Upper lobe of left lung (tissue), 6 donors: ENCODE data around the gene GJA3. TPM values are rescaled to one million over a fixed set of nuclear protein-coding genes. Genes with fewer than 3 reads are reported as not detected.

ENCODE experiments used
- ATAC-seq, 2 donors: fragments of 200-7000 bp; cut with Tn5 transposase; one replicate each; pipeline ENCODE4 v1.9.1; 2022; ENCODE audit warnings: mild to moderate bottlenecking in 2 of 2, moderate library complexity in 2 of 2; ENCODE audit not compliant: low FRiP score in 2 of 2
- DNase-seq, 2 donors: peaks; one replicate each; pipeline ENCODE4 v3.0.0-alpha.2; 2019 to 2020
- H3K27ac ChIP-seq, 4 donors: fragments of 200-600 bp; sonication (generic); one replicate each; pipeline ENCODE4 v1.5.1; 2016 to 2019
- H3K27me3 ChIP-seq, 4 donors: fragments of 200-600 bp; sonication (generic); one replicate each; pipeline ENCODE4 v1.5.1; 2017 to 2019
- H3K36me3 ChIP-seq, 4 donors: fragments of 200-600 bp; sonication (generic); one replicate each; pipeline ENCODE4 v1.5.1; 2016 to 2019
- H3K4me1 ChIP-seq, 4 donors: fragments of 200-600 bp; sonication (generic); one replicate each; pipeline ENCODE4 v1.5.1; 2018 to 2019
- H3K4me3 ChIP-seq, 4 donors: fragments of 200-600 bp; sonication (generic); one replicate each; pipeline ENCODE4 v1.5.1; 2017 to 2019; ENCODE audit warnings: mild to moderate bottlenecking in 2 of 4, moderate library complexity in 1 of 4
- H3K9me3 ChIP-seq, 4 donors: fragments of 200-600 bp; sonication (generic); one replicate each; pipeline ENCODE4 v1.5.1; 2018 to 2019
- EP300 ChIP-seq, 4 donors: sonication (generic); formaldehyde crosslinking; IDR thresholded peaks; one replicate each; pipeline ENCODE4 v1.5.1; 2017; ENCODE audit warnings: antibody characterized with exemption in 4 of 4, control low read depth in 2 of 4
- POLR2A ChIP-seq, 4 donors: fragments of 450-650 bp; IDR thresholded peaks; one replicate each; pipeline ENCODE4 v1.5.1; 2016 to 2017; ENCODE audit warnings: antibody characterized with exemption in 4 of 4, mild to moderate bottlenecking in 2 of 4
- POLR2AphosphoS5 ChIP-seq, 2 donors: sonication (generic); formaldehyde crosslinking; IDR thresholded peaks; one replicate each; pipeline ENCODE4 v1.5.1; 2017; ENCODE audit warnings: antibody characterized with exemption in 2 of 2
- WGBS, 2 donors: methylation state at CpG; one replicate each; pipeline ENCODE4 v1.1.5; 2017 to 2018; 5-methylcytosine and 5-hydroxymethylcytosine counted together
- total RNA-seq, 6 donors: library from RNA; depleted of rRNA in 4 of 6; stranded (reverse); fragments of >200 nt in 4 of 6; gene quantifications; one replicate each; pipeline versions ENCODE4 v1.1.0 to v1.2.1, GENCODE V29; 2016 to 2021
- TF ChIP-seq, protein P1 (sequence below), 6 experiments: fragments of 450-650 bp in 4 of 6; fragments of 200-600 bp in 2 of 6; sonication (generic) in 2 of 6; IDR thresholded peaks; one replicate each; pipeline ENCODE4 v1.5.1; 2016 to 2019; ENCODE audit warnings: antibody characterized with exemption in 6 of 6
- donor health status: DM: no; HTN: no; CAD: no; lungs with moderate emphysema.
- donor health status: DM: no; HTN: yes; CAD: no; lungs with severe emphysema.

Gene GJA3
- total RNA-seq, 6 donors from 2014 or later = 0.07 to 0.10 TPM; not detected in 4

DNA sequence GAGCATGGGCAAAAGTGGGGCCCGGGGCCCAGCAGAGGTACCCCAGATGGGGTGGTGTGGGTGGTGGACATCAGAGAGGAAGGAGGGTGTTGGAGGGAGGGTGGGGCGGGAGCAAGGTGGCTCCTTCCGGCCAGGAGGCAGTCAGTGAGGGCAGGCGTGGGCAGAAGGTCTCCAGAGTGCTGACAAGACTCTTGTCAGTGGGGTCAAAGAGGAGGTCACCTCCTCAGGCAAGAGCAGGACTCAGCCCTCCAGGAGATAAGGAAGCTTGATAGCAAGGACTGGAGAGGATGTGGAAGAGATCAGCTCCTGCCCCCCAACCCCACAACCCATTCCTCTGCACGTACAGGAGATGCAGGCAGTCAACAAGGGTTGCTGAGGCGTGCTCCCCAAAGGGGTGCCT is 9.8 kb downstream of the GJA3 start:
- Histone ChIP-seq H3K4me3 (no peak overlapping the region), H3K9me3 (no peaks in the 10 kb centered on the region), H3K27me3 (peaks cover 0 to under 1% (median 0%) of the 10 kb centered on the region in 4 donors), H3K4me1 (no peaks in the 10 kb centered on the region), H3K27ac (no peak overlapping the region), H3K36me3 (no peaks in the 10 kb centered on the region)
- WGBS, 2 donors = 66 to 69% methylated on average over 4 to 5 of the region's 6 CpGs
- TF ChIP-seq POLR2AphosphoS5 (IDR thresholded peaks at IDR 0.05) (no peak), POLR2A (IDR thresholded peaks at IDR 0.05) (no peak)
- DNase-seq (no peak), ATAC-seq (no peak)

DNA sequence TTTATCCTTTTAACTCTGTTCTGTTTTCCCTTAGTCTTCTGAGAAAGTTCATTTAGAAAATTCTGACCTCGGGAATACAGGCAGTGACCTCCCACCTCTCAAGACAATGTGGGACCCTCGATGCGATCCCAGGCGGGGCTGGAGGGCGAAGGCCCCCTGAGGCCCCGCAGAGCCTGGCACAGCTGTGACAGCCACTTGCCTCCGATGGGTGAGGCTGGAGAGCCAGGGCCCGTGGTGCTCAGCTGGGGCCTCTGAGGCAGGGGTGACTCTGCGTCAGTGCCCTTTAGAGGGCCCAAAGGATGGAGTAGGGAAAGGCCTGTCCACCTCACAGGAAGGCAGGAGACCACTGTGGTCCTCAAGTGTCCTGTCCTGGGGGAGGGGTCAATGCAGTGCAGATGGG is 10.3 kb downstream of the GJA3 start:
- no peaks in the 10 kb centered on the region for H3K27me3 ChIP-seq

DNA sequence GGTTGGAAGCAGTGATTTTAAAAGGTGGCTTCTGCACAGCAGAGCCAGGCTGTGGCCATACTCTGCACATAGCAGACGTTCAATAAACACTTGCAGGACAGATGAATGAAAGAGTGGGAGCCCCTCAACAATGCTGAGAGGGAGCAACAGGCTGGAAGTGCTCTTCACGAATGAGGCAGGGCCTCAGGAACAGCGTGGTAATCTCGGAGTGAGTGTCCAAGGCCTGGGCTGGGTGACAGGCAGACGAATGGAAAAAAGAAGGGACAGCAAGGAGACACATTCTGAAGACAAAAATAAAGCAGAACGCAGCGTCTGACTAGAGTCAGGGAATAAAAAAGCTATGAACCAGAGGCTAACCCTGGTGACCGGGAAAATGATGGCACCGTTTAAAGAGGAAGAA is 11.1 kb downstream of the GJA3 start:
- no peak overlapping the region for H3K4me3 ChIP-seq
- no peaks in the 10 kb centered on the region for H3K4me1 ChIP-seq
- H3K27me3 ChIP-seq = no peaks in the 10 kb centered on the region
- ATAC-seq (no peak), DNase-seq (no peak)
- no peaks in the 10 kb centered on the region for H3K9me3 ChIP-seq
- 55 to 58% methylated on average over 9 of the region's 9 CpGs for WGBS, 2 donors
- no peaks in the 10 kb centered on the region for H3K36me3 ChIP-seq
- H3K27ac ChIP-seq = no peak overlapping the region
- TF ChIP-seq, protein P1, sequence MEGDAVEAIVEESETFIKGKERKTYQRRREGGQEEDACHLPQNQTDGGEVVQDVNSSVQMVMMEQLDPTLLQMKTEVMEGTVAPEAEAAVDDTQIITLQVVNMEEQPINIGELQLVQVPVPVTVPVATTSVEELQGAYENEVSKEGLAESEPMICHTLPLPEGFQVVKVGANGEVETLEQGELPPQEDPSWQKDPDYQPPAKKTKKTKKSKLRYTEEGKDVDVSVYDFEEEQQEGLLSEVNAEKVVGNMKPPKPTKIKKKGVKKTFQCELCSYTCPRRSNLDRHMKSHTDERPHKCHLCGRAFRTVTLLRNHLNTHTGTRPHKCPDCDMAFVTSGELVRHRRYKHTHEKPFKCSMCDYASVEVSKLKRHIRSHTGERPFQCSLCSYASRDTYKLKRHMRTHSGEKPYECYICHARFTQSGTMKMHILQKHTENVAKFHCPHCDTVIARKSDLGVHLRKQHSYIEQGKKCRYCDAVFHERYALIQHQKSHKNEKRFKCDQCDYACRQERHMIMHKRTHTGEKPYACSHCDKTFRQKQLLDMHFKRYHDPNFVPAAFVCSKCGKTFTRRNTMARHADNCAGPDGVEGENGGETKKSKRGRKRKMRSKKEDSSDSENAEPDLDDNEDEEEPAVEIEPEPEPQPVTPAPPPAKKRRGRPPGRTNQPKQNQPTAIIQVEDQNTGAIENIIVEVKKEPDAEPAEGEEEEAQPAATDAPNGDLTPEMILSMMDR (IDR thresholded peaks at IDR 0.05) = no peak
- TF ChIP-seq POLR2A (IDR thresholded peaks at IDR 0.05) (no peak), EP300 (IDR thresholded peaks at IDR 0.05) (no peak), POLR2AphosphoS5 (IDR thresholded peaks at IDR 0.05) (no peak)

More for the DNA sequence above, 10.3 kb downstream of the GJA3 start:
- Histone ChIP-seq H3K9me3 (no peaks in the 10 kb centered on the region), H3K4me3 (no peak overlapping the region), H3K36me3 (no peaks in the 10 kb centered on the region), H3K4me1 (no peaks in the 10 kb centered on the region), H3K27ac (no peak overlapping the region)
- DNase-seq = peak in 1 of 2 donors; percentile 56
- ATAC-seq = peak in 1 of 2 donors; percentile 11
- TF ChIP-seq, protein P1 (IDR thresholded peaks at IDR 0.05) = no peak
- TF ChIP-seq POLR2AphosphoS5 (IDR thresholded peaks at IDR 0.05) = no peak
- no peak for TF ChIP-seq EP300 (IDR thresholded peaks at IDR 0.05)
- TF ChIP-seq POLR2A (IDR thresholded peaks at IDR 0.05) = no peak
- WGBS, 2 donors = 72 to 82% methylated on average over 4 to 9 of the region's 9 CpGs

DNA sequence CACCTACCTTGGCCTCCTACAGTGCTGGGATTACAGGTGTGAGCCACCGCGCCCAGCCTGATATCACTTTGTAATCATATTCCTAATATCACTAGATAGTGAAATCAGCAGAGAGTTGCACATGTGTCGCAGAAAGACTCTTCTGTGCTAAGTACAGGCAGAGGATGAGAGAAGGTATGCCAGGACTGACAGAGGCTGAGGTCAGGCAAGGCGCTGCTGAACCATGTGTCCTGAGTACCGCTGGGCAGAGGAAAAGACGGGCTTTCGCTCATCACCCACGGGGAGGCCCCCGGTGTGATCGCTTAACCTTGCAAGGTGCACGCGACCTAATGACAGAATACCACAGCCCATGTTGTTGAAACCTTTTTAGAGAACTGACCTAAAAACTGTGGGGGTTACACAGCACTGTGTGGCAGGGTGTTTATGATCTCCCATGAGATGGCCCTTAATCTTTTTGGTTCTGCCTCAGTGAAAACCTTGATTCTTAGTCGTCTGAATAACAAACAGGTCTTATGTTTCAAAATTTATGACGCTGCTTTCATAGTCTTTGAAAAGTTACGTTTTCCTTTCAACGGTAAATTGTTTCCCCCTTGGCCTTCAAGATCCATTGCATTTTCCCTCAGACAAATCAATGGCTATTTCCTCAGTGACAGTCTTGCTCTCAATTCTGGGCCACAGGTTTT is 12.2 kb downstream of the GJA3 start:
- WGBS, 2 donors = 87 to 89% methylated on average over 16 of the region's 16 CpGs
- Histone ChIP-seq H3K4me1 (no peaks in the 10 kb centered on the region), H3K4me3 (no peak overlapping the region), H3K27me3 (no peaks in the 10 kb centered on the region), H3K27ac (no peak overlapping the region), H3K36me3 (no peaks in the 10 kb centered on the region), H3K9me3 (no peaks in the 10 kb centered on the region)
- DNase-seq (no peak), ATAC-seq (no peak)
- TF ChIP-seq POLR2A (IDR thresholded peaks at IDR 0.05) = no peak
- TF ChIP-seq, protein P1 (IDR thresholded peaks at IDR 0.05) = no peak
- no peak for TF ChIP-seq EP300 (IDR thresholded peaks at IDR 0.05)
- TF ChIP-seq POLR2AphosphoS5 (IDR thresholded peaks at IDR 0.05) = no peak

DNA sequence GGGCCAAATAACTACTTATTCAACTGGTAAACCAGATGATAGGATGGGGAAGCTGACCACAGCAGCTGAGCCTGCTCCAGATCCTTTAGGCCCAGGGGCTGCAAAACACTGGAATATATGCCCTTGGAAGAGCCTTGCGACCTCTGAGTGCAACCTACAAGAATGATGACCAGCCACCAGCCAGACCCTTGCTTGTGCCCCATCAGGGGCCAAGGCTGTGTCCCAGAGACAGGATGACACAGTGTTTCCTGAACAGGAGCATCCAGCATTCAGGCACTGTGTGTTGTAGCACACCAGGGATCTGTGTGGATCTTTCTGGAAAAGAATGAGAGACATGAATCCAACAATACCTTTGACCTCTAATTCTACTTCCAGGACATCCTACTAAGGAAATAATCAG is 14.5 kb downstream of the GJA3 start:
- ATAC-seq (no peak), DNase-seq (no peak)
- H3K27ac ChIP-seq = no peak overlapping the region
- H3K4me3 ChIP-seq = no peak overlapping the region
- H3K9me3 ChIP-seq = no peaks in the 10 kb centered on the region
- peaks cover 0 to 16% (median 10%) of the 10 kb centered on the region in 4 donors for H3K27me3 ChIP-seq
- no peaks in the 10 kb centered on the region for H3K36me3 ChIP-seq
- no peak for TF ChIP-seq POLR2AphosphoS5 (IDR thresholded peaks at IDR 0.05)
- TF ChIP-seq POLR2A (IDR thresholded peaks at IDR 0.05) = no peak
- TF ChIP-seq, protein P1 (IDR thresholded peaks at IDR 0.05) = no peak
- TF ChIP-seq EP300 (IDR thresholded peaks at IDR 0.05) = no peak
- 92% methylated on average over 1 of the region's 1 CpG; no CpG with 5 or more reads in 1 of the 2 donors for WGBS, 2 donors
- H3K4me1 ChIP-seq = peaks cover 0 to 9% (median 4%) of the 10 kb centered on the region in 4 donors
